Fibroblast of gingiva (primary cell): ENCODE results near the gene UNC119B.

Source experiments
- DNase-seq: peaks from one replicate; pipeline ENCODE4 v3.0.0-alpha.2; 2011; ENCODE audit warnings: low read depth

The UNC119B gene

GRCh38 chr12:120767071-120768024 is 57.1 kb downstream of the UNC119B start:
- DNase-seq = no peak

GRCh38 chr12:120771097-120771496 is 60.8 kb downstream of the UNC119B start:
- DNase-seq = no peak
